Trophoblast cell (in vitro differentiated cells and primary cell): ENCODE results near the gene COL11A2.

Source experiments
- DNase-seq, 2 donors: peaks; one replicate each; pipeline ENCODE4 v3.0.0-alpha.2; 2016
- H2AFZ ChIP-seq: 2 replicates; pipeline ENCODE4 v1.6.1; 2013; ENCODE audit warnings: low read length, moderate library complexity, mild to moderate bottlenecking; ENCODE audit not compliant: insufficient read depth, poor library complexity
- H2AK5ac ChIP-seq: 2 replicates; pipeline ENCODE4 v1.6.1; 2013; ENCODE audit warnings: mild to moderate bottlenecking, low read length
- H2BK120ac ChIP-seq: 2 replicates; pipeline ENCODE4 v1.6.1; 2013; ENCODE audit warnings: low read length, mild to moderate bottlenecking, moderate library complexity; ENCODE audit not compliant: insufficient read depth, poor library complexity
- H2BK12ac ChIP-seq: 2 replicates; pipeline ENCODE4 v1.6.1; 2013; ENCODE audit warnings: mild to moderate bottlenecking, low read length, moderate library complexity
- H2BK5ac ChIP-seq: 2 replicates; pipeline ENCODE4 v1.6.1; 2013; ENCODE audit warnings: low read length, low read depth, moderate library complexity, mild to moderate bottlenecking; ENCODE audit not compliant: poor library complexity
- H3K14ac ChIP-seq: 2 replicates; pipeline ENCODE4 v1.6.1; 2013; ENCODE audit warnings: mild to moderate bottlenecking, low read length
- H3K18ac ChIP-seq: 2 replicates; pipeline ENCODE4 v1.6.1; 2013; ENCODE audit warnings: mild to moderate bottlenecking, low read length
- H3K23ac ChIP-seq: 2 replicates; pipeline ENCODE4 v1.6.1; 2013; ENCODE audit warnings: low read length
- H3K27ac ChIP-seq: 2 replicates; pipeline ENCODE4 v1.5.1; 2013; ENCODE audit warnings: low read depth, mild to moderate bottlenecking, inconsistent platforms, low read length, moderate library complexity
- H3K27me3 ChIP-seq: 2 replicates; pipeline ENCODE4 v1.6.1; 2013; ENCODE audit warnings: inconsistent platforms, mild to moderate bottlenecking, low read length, moderate library complexity; ENCODE audit not compliant: insufficient read depth
- H3K36me3 ChIP-seq, 2 experiments: 1 replicate in 1 of 2; 2 replicates in 1 of 2; pipeline ENCODE4 v1.6.1; 2013; ENCODE audit warnings: low read length in 2 of 2, mild to moderate bottlenecking in 2 of 2, moderate library complexity in 1 of 2; ENCODE audit not compliant: insufficient read depth in 2 of 2, control insufficient read depth in 1 of 2
- H3K4ac ChIP-seq: 2 replicates; pipeline ENCODE4 v1.6.1; 2013; ENCODE audit warnings: low read depth, mild to moderate bottlenecking, low read length, moderate library complexity
- H3K4me1 ChIP-seq, 2 experiments: 1 replicate in 1 of 2; 2 replicates in 1 of 2; pipeline ENCODE4 v1.6.1; 2013; ENCODE audit warnings: low read length in 2 of 2, mild to moderate bottlenecking in 2 of 2, moderate library complexity in 1 of 2; ENCODE audit not compliant: insufficient read depth in 2 of 2, control insufficient read depth in 1 of 2
- H3K4me2 ChIP-seq: 2 replicates; pipeline ENCODE4 v1.6.1; 2013; ENCODE audit warnings: inconsistent platforms, mild to moderate bottlenecking, low read length, moderate library complexity
- H3K4me3 ChIP-seq: 2 replicates; pipeline ENCODE4 v1.5.1; 2013; ENCODE audit warnings: mild to moderate bottlenecking, low read depth, low read length, inconsistent platforms
- H3K79me1 ChIP-seq: one replicate; pipeline ENCODE4 v1.6.1; 2013; ENCODE audit warnings: low read length
- H3K79me2 ChIP-seq: 2 replicates; pipeline ENCODE4 v1.6.1; 2013; ENCODE audit warnings: low read length, mild to moderate bottlenecking; ENCODE audit not compliant: control insufficient read depth, insufficient read depth, poor library complexity
- H3K9ac ChIP-seq: 2 replicates; pipeline ENCODE4 v1.6.1; 2013; ENCODE audit warnings: mild to moderate bottlenecking, low read length
- H3K9me3 ChIP-seq: 2 replicates; pipeline ENCODE4 v1.6.1; 2013; ENCODE audit warnings: low read depth, mild to moderate bottlenecking, control low read depth, inconsistent platforms, low read length; ENCODE audit not compliant: insufficient read depth
- H4K12ac ChIP-seq: 2 replicates; pipeline ENCODE4 v1.6.1; 2013; ENCODE audit warnings: low read depth, mild to moderate bottlenecking, low read length, moderate library complexity
- H4K8ac ChIP-seq: 2 replicates; pipeline ENCODE4 v1.6.1; 2013; ENCODE audit warnings: low read depth, mild to moderate bottlenecking, low read length, moderate library complexity
- H4K91ac ChIP-seq: one replicate; pipeline ENCODE4 v1.6.1; 2013; ENCODE audit warnings: low read depth, mild to moderate bottlenecking, low read length, moderate library complexity
- WGBS: extraction: QIAGEN DNeasy Blood & Tissue Kit; methylation state at CpG from one replicate; pipeline ENCODE4 v1.1.7; 2013; ENCODE audit warnings: missing lambda C conversion rate; ENCODE audit not compliant: insufficient read length, insufficient coverage; ENCODE audit errors: extremely low coverage; 5-methylcytosine and 5-hydroxymethylcytosine counted together

COL11A2 gene

DNA sequence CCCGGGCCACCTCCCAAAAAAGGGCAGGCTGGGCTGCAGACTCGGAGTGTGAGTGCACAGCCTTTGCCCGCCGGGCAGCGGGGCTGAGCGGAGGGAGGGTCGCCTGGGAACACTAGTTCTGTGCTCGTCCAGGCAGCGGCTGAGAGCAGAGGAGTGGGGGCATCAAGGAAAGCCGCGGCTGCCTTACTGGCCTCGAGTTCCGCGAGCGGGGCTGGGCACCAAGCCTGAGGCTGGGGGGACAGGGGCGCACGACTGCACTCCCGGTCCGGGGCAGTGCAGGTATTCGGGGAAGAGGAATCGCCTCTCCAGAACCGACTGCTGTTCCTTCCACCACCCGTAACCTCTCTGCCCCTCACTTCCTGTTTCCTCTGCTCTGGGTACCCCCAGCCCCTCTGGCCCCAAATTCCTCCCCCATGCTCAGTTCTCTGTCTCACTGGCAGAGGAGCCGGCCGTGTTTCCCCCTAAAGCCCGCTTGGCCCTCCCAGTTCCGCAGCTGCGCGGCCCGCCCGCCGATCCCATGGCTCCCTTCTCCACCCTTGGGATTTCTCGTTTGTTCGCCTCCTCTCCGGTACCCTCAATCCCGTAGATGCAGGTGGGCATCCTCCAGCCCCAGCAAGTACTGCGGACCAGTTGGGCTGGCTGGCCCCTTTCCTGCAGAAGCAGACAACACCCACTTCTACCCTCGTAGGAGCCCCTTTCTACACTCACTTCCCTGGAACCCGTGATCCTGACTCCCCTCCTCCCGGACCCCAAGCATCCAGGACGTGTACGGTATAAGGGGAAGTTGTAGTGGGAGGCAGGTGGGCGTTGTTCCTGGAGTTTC is 21.1 kb upstream of the COL11A2 start:
- DNase-seq: no peak
- Histone ChIP-seq H4K12ac (peak overlapping the region; percentile 31), H4K8ac (peak overlapping the region; percentile 37), H2AFZ (no peak overlapping the region), H3K14ac (peak overlapping the region; percentile 27), H3K4me1 (peaks cover 4 to 12% of the 10 kb centered on the region in 2 experiments), H3K79me2 (peaks cover under 1% of the 10 kb centered on the region), H3K4me3 (peak overlapping the region; percentile 51), H3K18ac (no peak overlapping the region), H3K4me2 (peak overlapping the region; percentile 90), H2BK120ac (no peak overlapping the region), H4K91ac (no peak overlapping the region), H3K23ac (no peak overlapping the region), H3K36me3 (peaks cover 11 to 15% of the 10 kb centered on the region in 2 experiments), H3K79me1 (peaks cover 1% of the 10 kb centered on the region), H3K9me3 (peaks cover 10% of the 10 kb centered on the region), H2BK12ac (no peak overlapping the region), H3K27ac (no peak overlapping the region), H2AK5ac (no peak overlapping the region), H3K9ac (peak overlapping the region; percentile 45), H3K4ac (no peak overlapping the region), H3K27me3 (peaks cover 17% of the 10 kb centered on the region), H2BK5ac (no peak overlapping the region)
- no CpG with 5 or more reads among the region's 43 CpGs for WGBS

DNA sequence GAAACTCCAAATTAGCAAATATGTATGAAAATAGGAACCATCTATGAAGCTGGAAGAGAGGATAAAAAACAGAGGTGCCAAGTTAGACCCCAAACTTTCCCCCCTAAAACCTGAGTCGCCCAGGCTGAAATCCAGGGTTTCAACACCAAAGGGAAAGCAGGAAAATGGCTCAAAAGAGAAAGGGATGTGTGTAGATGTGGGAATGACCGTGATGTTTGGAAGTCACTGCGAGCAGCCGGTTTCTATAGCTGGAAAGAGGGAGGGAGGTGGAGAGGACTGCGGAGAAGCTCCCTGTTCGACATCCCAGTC is 20.5 kb upstream of the COL11A2 start:
- H3K4me1 ChIP-seq: peaks cover 4 to 12% of the 10 kb centered on the region in 2 experiments
- H2BK5ac ChIP-seq: no peak overlapping the region
- H3K36me3 ChIP-seq: peaks cover 11 to 15% of the 10 kb centered on the region in 2 experiments
- no peak for DNase-seq
- no peak overlapping the region for H3K18ac ChIP-seq
- WGBS: no CpG with 5 or more reads among the region's 6 CpGs
- peaks cover 7% of the 10 kb centered on the region for H3K79me1 ChIP-seq
- H4K91ac ChIP-seq: no peak overlapping the region
- peaks cover 7% of the 10 kb centered on the region for H3K79me2 ChIP-seq
- H3K9me3 ChIP-seq: peaks cover 10% of the 10 kb centered on the region
- no peak overlapping the region for H3K27ac ChIP-seq
- peak overlapping the region; percentile 90 for H3K4me2 ChIP-seq
- H2AFZ ChIP-seq: no peak overlapping the region
- H2AK5ac ChIP-seq: no peak overlapping the region
- H3K4ac ChIP-seq: no peak overlapping the region
- no peak overlapping the region for H4K8ac ChIP-seq
- no peak overlapping the region for H4K12ac ChIP-seq
- H3K4me3 ChIP-seq: no peak overlapping the region
- no peak overlapping the region for H2BK120ac ChIP-seq
- H3K9ac ChIP-seq: no peak overlapping the region
- H2BK12ac ChIP-seq: no peak overlapping the region
- no peak overlapping the region for H3K23ac ChIP-seq
- H3K14ac ChIP-seq: no peak overlapping the region
- peaks cover 17% of the 10 kb centered on the region for H3K27me3 ChIP-seq

DNA sequence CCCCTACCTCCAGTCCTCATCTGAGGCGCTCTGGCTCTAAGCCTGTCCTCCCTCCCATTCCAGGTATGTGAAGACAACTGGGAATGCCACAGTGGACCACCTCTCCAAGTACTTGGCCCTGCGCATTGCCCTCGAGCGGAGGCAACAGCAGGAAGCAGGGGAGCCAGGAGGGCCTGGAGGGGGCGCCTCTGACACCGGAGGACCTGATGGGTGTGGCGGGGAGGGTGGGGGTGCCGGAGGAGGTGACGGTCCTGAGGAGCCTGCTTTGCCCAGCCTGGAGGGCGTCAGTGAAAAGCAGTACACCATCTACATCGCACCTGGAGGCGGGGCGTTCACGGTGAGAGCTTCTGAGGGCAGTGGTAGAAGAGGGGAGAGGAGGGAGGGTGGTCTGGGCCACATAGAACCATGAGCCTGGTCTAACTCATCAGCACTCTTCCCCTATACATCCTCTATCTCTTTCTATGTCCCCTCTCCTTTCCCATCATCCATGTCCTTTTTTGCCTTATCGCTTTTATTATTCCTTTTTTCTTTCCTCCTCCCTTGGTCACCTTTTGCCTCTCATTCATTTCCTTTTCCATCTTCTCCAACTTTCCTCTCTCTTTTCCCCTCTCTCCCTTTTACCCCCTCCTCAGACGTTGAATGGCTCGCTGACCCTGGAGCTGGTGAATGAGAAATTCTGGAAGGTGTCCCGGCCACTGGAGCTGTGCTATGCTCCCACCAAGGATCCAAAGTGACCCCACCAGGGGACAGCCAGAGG is 19.6 kb upstream of the COL11A2 start:
- no peak overlapping the region for H4K91ac ChIP-seq
- no peak overlapping the region for H2BK12ac ChIP-seq
- H3K23ac ChIP-seq: no peak overlapping the region
- peaks cover 11 to 15% of the 10 kb centered on the region in 2 experiments for H3K36me3 ChIP-seq
- no peak overlapping the region for H2AK5ac ChIP-seq
- H3K9me3 ChIP-seq: peaks cover 10% of the 10 kb centered on the region
- H2BK120ac ChIP-seq: no peak overlapping the region
- H3K14ac ChIP-seq: no peak overlapping the region
- DNase-seq: no peak
- H3K4ac ChIP-seq: no peak overlapping the region
- H2BK5ac ChIP-seq: no peak overlapping the region
- H3K4me1 ChIP-seq: peaks cover 8 to 19% of the 10 kb centered on the region in 2 experiments
- peaks cover 7% of the 10 kb centered on the region for H3K79me2 ChIP-seq
- no peak overlapping the region for H4K8ac ChIP-seq
- H3K4me3 ChIP-seq: no peak overlapping the region
- H3K4me2 ChIP-seq: no peak overlapping the region
- H2AFZ ChIP-seq: no peak overlapping the region
- peaks cover 12% of the 10 kb centered on the region for H3K79me1 ChIP-seq
- H4K12ac ChIP-seq: no peak overlapping the region
- peaks cover 17% of the 10 kb centered on the region for H3K27me3 ChIP-seq
- no CpG with 5 or more reads among the region's 18 CpGs for WGBS
- H3K9ac ChIP-seq: no peak overlapping the region
- no peak overlapping the region for H3K27ac ChIP-seq
- H3K18ac ChIP-seq: no peak overlapping the region

DNA sequence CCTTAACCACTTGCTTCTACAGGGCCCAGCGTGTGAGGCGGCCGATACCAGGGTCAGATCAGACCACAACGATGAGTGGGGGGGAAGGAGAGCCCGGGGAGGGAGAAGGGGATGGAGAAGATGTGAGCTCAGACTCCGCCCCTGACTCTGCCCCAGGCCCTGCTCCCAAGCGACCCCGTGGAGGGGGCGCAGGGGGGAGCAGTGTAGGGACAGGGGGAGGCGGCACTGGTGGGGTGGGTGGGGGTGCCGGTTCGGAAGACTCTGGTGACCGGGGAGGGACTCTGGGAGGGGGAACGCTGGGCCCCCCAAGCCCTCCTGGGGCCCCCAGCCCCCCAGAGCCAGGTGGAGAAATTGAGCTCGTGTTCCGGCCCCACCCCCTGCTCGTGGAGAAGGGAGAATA is 18.9 kb upstream of the COL11A2 start:
- H2BK5ac ChIP-seq: no peak overlapping the region
- WGBS: no CpG with 5 or more reads among the region's 17 CpGs

More for the DNA sequence above, 18.9 kb upstream of the COL11A2 start:
- Histone ChIP-seq H2AFZ (no peak overlapping the region), H3K9me3 (peaks cover 8% of the 10 kb centered on the region), H3K4me2 (no peak overlapping the region), H3K4me1 (peaks cover 8 to 19% of the 10 kb centered on the region in 2 experiments), H3K36me3 (peaks cover 11 to 15% of the 10 kb centered on the region in 2 experiments), H3K4me3 (no peak overlapping the region), H2BK120ac (no peak overlapping the region), H3K79me1 (peaks cover 12% of the 10 kb centered on the region), H3K27me3 (peaks cover 17% of the 10 kb centered on the region), H4K91ac (no peak overlapping the region), H3K79me2 (peaks cover 7% of the 10 kb centered on the region), H3K14ac (no peak overlapping the region), H2BK12ac (no peak overlapping the region), H3K9ac (no peak overlapping the region), H4K12ac (no peak overlapping the region), H3K4ac (no peak overlapping the region), H3K18ac (no peak overlapping the region), H3K23ac (no peak overlapping the region), H4K8ac (no peak overlapping the region), H2AK5ac (no peak overlapping the region), H3K27ac (no peak overlapping the region)
- no peak for DNase-seq
